IPS-11a (cell line): ENCODE results near the gene KRTAP5-3.
"Not testable (repeated sequence)": the region's sequence is repeated elsewhere in the genome, so short reads cannot be mapped to it uniquely, and the experiment has no call there.

Source experiments
- H3K4me3 ChIP-seq: one replicate; pipeline ENCODE4 v1.5.1; 2013; ENCODE audit warnings: low read depth, low read length, control low read depth

The KRTAP5-3 gene

GRCh38 chr11:1622086-1622485 lies 13.8 kb upstream of the KRTAP5-3 start, which contains the start of gene KRTAP5-4:
TSS of gene KRTAP5-4 (minus strand) at chr11:1622138. CDS start at chr11:1622093, 45 bp downstream.
- H3K4me3 ChIP-seq: no peak within 1 kb of the TSS

DNA sequence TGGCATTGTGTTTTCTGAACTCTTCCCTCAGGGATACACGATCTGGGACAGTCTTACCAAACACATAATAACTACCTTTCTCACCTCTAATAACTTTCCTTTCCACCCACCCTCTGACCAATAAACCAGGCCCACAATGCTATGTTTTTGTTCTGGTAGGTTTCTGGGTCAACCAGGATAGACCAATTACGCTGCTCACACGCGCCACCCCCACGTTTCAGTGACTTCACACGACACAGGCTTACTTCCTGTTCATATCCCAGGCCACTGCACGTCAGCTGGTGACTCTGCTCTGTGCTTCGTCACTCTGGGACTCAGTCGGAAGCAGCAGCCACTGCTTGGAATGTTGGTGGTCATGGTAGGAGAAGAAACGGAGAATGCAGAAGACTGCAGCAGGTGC lies 11.2 kb upstream of the KRTAP5-3 start:
- H3K4me3 ChIP-seq: no peak overlapping the region

DNA sequence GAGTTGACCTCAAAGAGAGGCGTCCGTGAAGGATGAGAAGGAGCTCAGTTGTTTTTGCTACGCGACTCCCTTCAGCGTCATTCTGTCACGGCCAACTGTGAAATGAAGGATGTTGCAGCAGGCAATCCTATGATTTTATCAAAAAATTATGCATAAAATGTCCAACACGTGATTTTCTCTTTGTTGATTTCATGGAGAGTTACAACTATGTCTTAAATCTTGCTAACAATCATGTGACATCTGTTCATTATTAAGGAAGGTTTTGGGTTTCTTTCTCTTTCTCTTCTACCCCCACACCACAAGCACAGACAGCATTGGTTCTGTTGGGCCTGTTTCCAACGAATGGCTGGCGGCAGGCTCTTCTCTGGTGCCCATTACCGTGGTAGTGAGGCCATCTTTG lies 10.0 kb upstream of the KRTAP5-3 start:
- no peak overlapping the region for H3K4me3 ChIP-seq

- not testable (repeated sequence) for H3K4me3 ChIP-seq
Measured at GRCh38 chr11:1607901-1608300, 362 bp downstream of the KRTAP5-3 start.

- H3K4me3 ChIP-seq: not testable (repeated sequence)
Measured at GRCh38 chr11:1607156-1607845, 962 bp downstream of the KRTAP5-3 start.

GRCh38 chr11:1605923-1606322 lies 2.3 kb downstream of the KRTAP5-3 start:
- H3K4me3 ChIP-seq: not testable (repeated sequence)

DNA sequence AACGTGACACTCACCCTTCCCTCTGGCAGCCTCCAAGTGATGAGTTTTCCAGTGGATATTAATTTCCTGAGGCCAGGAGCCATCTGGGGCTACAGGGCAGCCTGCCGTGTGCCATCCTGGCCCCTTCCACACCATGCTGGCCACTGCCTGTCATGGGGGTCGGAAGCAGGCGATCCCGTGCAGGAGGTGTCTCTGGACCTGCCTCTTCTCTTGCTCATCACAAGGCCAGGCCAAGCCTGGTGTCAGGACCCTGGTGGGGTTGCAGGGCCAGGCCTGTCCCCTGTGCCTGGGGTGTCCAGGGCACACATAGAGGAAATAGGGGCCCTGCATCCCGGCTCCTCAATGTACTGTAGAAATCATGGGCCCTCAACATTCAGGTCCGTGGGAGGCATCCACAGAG lies 3.6 kb downstream of the KRTAP5-3 start:
- no peak overlapping the region for H3K4me3 ChIP-seq

- no peak overlapping the region for H3K4me3 ChIP-seq
Measured at GRCh38 chr11:1604181-1604580, 4.1 kb downstream of the KRTAP5-3 start.

DNA sequence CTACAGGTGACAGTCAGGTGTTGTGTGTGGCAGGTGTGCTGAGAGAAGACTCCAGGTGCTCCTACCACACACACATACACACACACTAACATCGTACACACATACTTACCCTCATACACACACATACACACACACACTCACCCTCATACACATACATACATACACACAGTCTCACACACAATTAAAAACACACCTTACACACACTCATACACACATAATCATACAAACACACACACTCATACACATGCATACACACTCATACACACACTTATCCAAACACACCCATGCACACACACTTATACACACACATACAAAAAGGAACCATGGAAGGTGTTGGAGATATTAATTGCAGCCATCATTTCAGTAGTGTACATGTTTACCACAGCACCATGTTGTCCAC lies 4.6 kb downstream of the KRTAP5-3 start:
- no peak overlapping the region for H3K4me3 ChIP-seq

- not testable (repeated sequence) for H3K4me3 ChIP-seq
Measured at GRCh38 chr11:1601663-1602062, 6.6 kb downstream of the KRTAP5-3 start.

GRCh38 chr11:1600626-1601025 lies 7.6 kb downstream of the KRTAP5-3 start:
- H3K4me3 ChIP-seq: no peak overlapping the region

DNA sequence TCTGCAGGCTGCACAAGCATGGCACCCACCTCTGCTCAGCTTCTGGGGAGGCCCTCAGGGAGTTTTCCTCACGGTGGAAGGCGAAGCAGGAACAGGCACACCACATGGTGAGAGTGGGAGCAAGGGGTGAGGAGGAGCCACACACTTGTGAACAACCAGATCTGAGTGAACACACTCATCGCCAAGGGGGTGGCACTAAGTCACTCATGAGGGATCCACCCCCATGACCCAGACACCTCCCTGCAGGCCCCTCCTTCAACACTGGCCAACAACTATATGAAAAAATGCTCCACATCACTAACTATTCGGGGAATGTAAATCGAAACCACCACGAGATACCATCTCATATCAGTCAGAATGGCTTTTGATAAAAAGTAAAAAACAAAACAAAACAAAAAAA lies 9.4 kb downstream of the KRTAP5-3 start:
- H3K4me3 ChIP-seq: no peak overlapping the region

GRCh38 chr11:1598406-1598805 lies 9.9 kb downstream of the KRTAP5-3 start:
- not testable (repeated sequence) for H3K4me3 ChIP-seq

DNA sequence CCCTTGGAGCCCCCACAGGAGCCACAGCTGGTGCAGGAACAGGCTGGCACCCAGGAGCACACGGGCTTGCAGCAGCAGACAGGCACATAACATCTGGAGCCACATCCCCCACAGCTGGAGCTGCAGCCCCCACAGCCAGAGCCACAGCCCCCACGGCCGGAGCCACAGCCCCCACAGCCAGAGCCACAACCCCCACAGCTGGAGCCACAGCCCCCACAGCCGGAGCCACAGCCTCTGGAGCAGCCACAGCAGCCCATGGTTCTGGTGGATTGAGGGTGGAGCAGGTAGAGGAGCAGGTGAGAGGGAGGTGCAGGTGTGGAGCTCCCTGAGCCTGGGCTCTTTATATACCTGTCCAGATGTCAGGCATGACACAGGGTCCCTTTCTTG lies 10.3 kb downstream of the KRTAP5-3 start, which contains the start of gene KRTAP5-2:
TSS of gene KRTAP5-2 (minus strand) at position 301 of the 387 bp plus-strand sequence. CDS start at position 257, 44 bp downstream.
- no peak within 1 kb of the TSS for H3K4me3 ChIP-seq

- no peak overlapping the region for H3K4me3 ChIP-seq
Measured at GRCh38 chr11:1597331-1597993, 10.8 kb downstream of the KRTAP5-3 start.

GRCh38 chr11:1596576-1597121 lies 11.6 kb downstream of the KRTAP5-3 start:
- H3K4me3 ChIP-seq: not testable (repeated sequence)

GRCh38 chr11:1595994-1596575 lies 12.2 kb downstream of the KRTAP5-3 start:
- H3K4me3 ChIP-seq: not testable (repeated sequence)

GRCh38 chr11:1592628-1593027 lies 15.6 kb downstream of the KRTAP5-3 start:
- no peak overlapping the region for H3K4me3 ChIP-seq

DNA sequence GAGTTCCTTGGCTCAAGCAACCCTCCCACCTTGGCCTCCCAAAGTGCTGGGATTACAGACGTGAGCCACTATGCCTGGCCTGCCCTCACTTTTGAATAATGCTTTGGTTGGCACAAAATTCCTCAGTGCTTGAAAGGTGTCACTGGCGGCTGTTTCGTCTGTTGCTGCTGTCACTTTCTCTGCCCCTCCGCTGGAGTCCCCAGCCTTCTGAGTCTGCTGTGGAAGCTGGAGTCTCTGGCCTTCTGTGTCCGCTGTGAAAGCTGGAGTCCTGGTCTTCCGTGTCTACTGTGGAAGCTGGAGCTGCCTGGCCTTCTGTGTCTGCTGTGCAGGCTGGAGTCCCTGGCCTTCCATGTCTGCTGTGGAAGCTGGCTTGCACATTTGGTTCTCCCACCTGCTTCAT lies 18.3 kb downstream of the KRTAP5-3 start:
- H3K4me3 ChIP-seq: no peak overlapping the region

DNA sequence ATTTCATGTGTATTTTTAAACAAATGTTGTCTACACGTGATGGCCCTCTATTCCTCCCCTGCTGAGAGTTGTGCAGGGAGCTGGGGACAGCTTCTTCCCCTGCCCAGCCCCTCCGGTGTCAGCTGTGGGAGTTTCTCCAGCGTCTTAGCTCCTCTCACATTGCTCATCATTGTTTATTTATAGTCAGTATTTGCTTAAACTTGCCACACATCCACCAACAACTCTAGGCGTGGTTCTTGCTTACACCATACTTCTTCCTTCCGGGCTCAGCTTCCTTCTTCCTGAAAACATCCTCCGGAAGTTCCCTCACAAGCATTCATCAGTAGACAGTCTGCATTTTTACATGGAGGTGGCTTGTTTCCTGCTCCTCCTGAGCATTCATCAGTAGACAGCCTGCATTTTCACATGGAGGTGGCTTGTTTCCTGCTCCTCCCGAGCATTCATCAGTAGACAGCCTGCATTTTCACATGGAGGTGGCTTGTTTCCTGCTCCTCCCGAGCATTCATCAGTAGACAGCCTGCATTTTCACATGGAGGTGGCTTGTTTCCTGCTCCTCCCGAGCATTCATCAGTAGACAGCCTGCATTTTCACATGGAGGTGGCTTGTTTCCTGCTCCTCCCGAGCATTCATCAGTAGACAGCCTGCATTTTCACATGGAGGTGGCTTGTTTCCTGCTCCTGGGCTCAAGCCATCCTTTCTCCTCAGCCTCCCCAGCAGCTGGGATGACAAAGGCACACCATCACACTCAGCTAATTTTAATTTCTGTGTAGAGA lies 18.9 kb downstream of the KRTAP5-3 start:
- H3K4me3 ChIP-seq: not testable (repeated sequence)

GRCh38 chr11:1586699-1587098 lies 21.6 kb downstream of the KRTAP5-3 start:
- H3K4me3 ChIP-seq: no peak overlapping the region
